ENCODE measurements around the gene MEGF11. TPM values are rescaled to one million over a fixed set of nuclear protein-coding genes. Genes with fewer than 3 reads are reported as not detected.

MEGF11 gene
- total RNA-seq, 1 donor from 2014 or later: 0.77 TPM

DNA sequence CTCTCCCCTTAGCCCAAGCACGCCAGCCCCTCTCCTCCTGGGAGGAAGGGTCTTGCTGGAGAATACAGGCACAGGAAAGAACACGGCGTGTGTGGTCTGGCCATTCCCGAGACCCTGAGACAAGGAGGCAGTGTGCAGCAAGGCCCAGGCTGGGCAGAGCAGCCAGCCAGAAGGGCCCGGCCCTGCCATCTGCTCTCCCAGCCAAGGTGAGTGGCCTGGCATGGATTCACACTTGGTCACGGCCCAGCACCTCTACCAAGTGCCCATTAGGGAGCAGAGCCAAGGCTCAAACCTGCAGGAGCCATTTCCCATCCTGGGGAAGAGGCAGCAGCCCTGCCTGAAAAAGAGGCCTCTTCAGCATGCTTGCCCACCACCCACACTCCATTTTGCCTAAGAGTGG is 28.6 kb downstream of the MEGF11 start:
- H3K4me1 Mint-ChIP-seq (ENCODE audit: unreplicated experiment): no peaks in the 10 kb centered on the region
- TF ChIP-seq CTCF (IDR thresholded peaks at IDR 0.05; ENCODE audit: unreplicated experiment): no peak
- H3K36me3 Mint-ChIP-seq (ENCODE audit: low read depth, unreplicated experiment): no peaks in the 10 kb centered on the region

GRCh38 chr15:66222273-66223198 is 31.0 kb downstream of the MEGF11 start:
- H3K4me1 Mint-ChIP-seq (ENCODE audit: unreplicated experiment): no peaks in the 10 kb centered on the region
- no peaks in the 10 kb centered on the region for H3K27me3 Mint-ChIP-seq (ENCODE audit: unreplicated experiment)
- TF ChIP-seq CTCF (IDR thresholded peaks at IDR 0.05; ENCODE audit: unreplicated experiment): no peak
- no peak overlapping the region for H3K27ac Mint-ChIP-seq (ENCODE audit: unreplicated experiment)
- no peak for DNase-seq (ENCODE audit: low spot score)
- no peak overlapping the region for H3K4me3 Mint-ChIP-seq (ENCODE audit: unreplicated experiment)
- no peaks in the 10 kb centered on the region for H3K36me3 Mint-ChIP-seq (ENCODE audit: low read depth, unreplicated experiment)
- H3K9me3 Mint-ChIP-seq (ENCODE audit: unreplicated experiment): no peaks in the 10 kb centered on the region

More for the DNA sequence above, 28.6 kb downstream of the MEGF11 start:
- Mint-ChIP-seq H3K4me3 (ENCODE audit: unreplicated experiment) (no peak overlapping the region), H3K27me3 (ENCODE audit: unreplicated experiment) (no peaks in the 10 kb centered on the region), H3K27ac (ENCODE audit: unreplicated experiment) (no peak overlapping the region), H3K9me3 (ENCODE audit: unreplicated experiment) (no peaks in the 10 kb centered on the region)
- no peak for DNase-seq (ENCODE audit: low spot score)

DNA sequence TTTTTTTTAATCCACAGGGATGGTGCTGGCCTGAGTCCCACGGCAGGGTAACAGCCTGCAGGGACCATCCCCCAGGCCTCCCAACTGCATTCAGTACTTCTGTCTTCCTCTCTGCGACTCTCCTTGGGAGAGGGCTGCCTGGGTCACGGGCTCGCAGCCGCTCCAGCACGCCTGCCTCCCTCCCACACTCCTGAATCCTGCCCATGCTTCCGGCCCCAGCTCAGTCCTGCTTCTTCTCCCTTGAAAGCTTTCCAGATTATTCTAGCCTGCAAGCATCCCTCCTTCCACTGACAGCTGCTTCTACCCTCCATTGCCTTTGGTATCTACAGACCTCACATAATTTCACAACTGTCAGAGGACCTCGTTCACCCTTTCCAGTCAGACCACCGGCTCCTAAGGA is 32.4 kb downstream of the MEGF11 start:
- DNase-seq (ENCODE audit: low spot score): no peak
- Mint-ChIP-seq H3K4me3 (ENCODE audit: unreplicated experiment) (no peak overlapping the region), H3K27ac (ENCODE audit: unreplicated experiment) (no peak overlapping the region), H3K9me3 (ENCODE audit: unreplicated experiment) (no peaks in the 10 kb centered on the region), H3K27me3 (ENCODE audit: unreplicated experiment) (no peaks in the 10 kb centered on the region), H3K4me1 (ENCODE audit: unreplicated experiment) (no peaks in the 10 kb centered on the region), H3K36me3 (ENCODE audit: low read depth, unreplicated experiment) (no peaks in the 10 kb centered on the region)
- no peak for TF ChIP-seq CTCF (IDR thresholded peaks at IDR 0.05; ENCODE audit: unreplicated experiment)

- H3K4me1 Mint-ChIP-seq (ENCODE audit: unreplicated experiment): no peaks in the 10 kb centered on the region
- no peaks in the 10 kb centered on the region for H3K27me3 Mint-ChIP-seq (ENCODE audit: unreplicated experiment)
- no peaks in the 10 kb centered on the region for H3K9me3 Mint-ChIP-seq (ENCODE audit: unreplicated experiment)
- no peak for TF ChIP-seq CTCF (IDR thresholded peaks at IDR 0.05; ENCODE audit: unreplicated experiment)
- DNase-seq (ENCODE audit: low spot score): no peak
- H3K4me3 Mint-ChIP-seq (ENCODE audit: unreplicated experiment): no peak overlapping the region
- H3K36me3 Mint-ChIP-seq (ENCODE audit: low read depth, unreplicated experiment): no peaks in the 10 kb centered on the region
- no peak overlapping the region for H3K27ac Mint-ChIP-seq (ENCODE audit: unreplicated experiment)
These were observed 32.9 kb downstream of the MEGF11 start for GRCh38 chr15:66220601-66221000.

DNA sequence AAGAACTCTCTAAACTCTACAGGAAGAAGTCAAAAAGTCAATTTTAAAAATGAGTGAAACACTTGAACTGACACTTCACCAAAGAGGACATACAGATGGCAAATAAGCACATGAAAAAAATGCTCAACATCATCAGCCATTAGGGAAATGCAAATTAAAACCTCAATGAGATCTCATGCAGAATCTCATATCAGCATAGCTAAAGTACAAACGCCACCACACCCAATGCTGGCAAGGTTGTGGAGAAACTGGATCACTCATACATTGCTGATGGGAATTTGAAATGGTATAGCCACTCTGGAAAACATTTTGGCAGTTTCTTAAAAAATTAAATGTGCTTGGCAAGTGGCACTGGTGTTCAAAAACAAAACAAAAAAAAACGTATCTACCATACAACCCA is 34.2 kb downstream of the MEGF11 start:
- H3K4me3 Mint-ChIP-seq (ENCODE audit: unreplicated experiment): no peak overlapping the region
- H3K27me3 Mint-ChIP-seq (ENCODE audit: unreplicated experiment): no peaks in the 10 kb centered on the region
- no peaks in the 10 kb centered on the region for H3K36me3 Mint-ChIP-seq (ENCODE audit: low read depth, unreplicated experiment)
- H3K27ac Mint-ChIP-seq (ENCODE audit: unreplicated experiment): no peak overlapping the region
- H3K9me3 Mint-ChIP-seq (ENCODE audit: unreplicated experiment): no peaks in the 10 kb centered on the region
- no peak for DNase-seq (ENCODE audit: low spot score)
- TF ChIP-seq CTCF (IDR thresholded peaks at IDR 0.05; ENCODE audit: unreplicated experiment): no peak
- no peaks in the 10 kb centered on the region for H3K4me1 Mint-ChIP-seq (ENCODE audit: unreplicated experiment)
